DLD1 (cell line): ENCODE measurements around the gene PSMA7.

Source experiments
- in situ Hi-C: cut with HindIII; loops from 2 replicates; pipeline ENCODE4 v1.10.0; 2017; ENCODE audit warnings: low sequenced_read_pairs

Gene PSMA7

DNA sequence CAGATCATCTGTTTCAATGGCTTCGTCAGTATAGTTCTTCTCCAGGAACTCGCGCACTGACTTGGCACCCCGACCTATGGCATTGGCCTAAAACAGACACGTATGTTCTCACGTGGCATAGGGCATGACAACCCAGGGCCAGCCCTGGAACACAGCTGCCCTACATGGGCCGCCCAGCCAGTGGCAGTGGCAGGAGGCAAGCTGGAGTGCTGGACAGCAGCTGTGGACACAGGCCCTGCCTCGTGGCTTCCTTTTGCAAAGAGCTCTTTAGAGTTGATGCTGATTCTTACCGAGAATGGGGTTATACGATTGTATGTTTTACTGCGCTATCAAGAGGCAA is 5.0 kb downstream of the PSMA7 start:
- in situ Hi-C loops: no loop called here

DNA sequence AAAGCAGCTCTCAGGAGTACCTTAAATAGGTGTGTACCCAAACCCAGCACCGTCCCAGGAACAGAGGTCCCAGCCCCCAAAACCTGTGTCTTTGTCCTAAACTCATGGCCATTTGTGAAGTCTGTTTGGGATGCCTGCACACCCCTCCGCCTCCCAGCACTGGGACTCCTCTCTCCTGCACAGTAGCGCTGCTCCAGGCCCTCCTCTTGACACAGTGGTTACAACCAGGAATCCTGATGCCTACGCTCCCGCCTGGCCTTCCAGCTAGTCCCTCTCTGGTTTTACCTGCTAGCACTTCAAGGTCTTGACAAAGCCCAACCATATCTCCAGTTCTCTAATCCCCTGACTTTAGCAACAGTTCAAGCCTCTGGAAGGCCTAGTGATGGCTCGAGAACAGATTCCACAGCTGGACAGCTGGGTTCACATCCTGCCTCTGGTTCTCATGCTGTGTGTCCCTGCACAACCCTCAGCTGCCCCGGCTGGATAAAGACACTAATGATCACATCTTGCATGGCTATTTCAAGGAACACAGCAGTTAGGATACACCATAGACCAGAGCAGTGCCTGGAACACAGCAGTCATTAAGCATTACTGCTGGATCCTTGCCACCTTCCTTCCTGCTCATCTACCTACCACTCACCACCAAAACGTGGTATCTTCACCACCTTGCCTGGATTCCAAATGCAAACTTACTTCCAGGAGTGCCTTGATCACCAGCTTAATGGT is 5.6 kb downstream of the PSMA7 start:
- in situ Hi-C loops: no loop called here

DNA sequence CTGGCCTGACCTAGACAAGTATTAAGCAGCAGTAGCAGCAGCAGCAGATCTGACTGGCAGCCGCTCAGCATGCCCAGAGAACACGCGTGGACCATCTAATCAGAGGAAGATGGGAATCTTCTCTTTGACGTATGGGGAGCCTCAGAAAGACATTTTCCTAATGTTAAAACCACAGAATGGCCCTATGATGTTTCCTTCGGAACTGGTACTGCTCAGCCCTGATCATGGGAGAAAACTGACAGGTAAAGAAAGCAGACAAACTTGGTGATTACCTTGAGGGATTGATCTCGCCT is 6.2 kb downstream of the PSMA7 start:
- in situ Hi-C loops: no loop called here

DNA sequence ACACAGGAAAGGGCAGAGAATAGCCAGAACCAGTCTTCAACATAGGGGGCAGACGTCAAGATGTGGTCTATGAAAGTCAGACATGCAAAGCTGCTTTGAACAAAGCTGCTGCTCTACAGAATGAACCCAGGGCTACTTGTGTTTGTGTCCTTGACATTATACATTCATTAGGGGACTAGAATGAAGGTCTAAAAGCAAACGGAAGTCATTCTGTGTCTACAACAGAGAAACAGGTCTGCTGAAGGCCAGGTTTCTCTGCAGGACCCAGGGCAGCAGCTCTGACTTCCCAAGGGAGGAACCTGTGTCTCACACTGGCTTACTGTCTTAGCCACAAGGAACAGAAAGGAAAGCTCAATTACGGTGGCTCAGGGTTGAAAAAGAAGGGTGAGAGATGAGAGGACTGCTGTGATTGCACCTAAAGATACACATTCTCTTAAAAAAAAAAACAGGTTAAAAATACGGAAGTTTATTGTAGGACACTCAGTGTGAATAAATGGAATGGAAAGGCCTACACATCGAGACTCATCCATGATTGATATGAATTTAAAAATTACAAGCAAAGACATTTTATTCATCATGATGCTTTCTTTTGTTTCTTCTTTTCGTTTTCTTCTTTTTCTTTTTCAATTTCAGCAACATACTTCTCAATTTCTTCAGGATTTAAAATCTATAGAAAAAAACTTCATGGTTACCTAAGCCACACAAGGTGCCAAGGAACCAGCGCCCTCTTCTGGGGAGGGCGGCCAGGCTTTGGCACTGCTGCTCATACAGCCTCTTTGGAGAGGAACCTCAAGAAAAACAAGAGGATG is 6.7 kb downstream of the PSMA7 start:
- in situ Hi-C loops: no loop called here

- in situ Hi-C loops: no loop called here
These were observed 7.5 kb downstream of the PSMA7 start for GRCh38 chr20:62135573-62136266.

DNA sequence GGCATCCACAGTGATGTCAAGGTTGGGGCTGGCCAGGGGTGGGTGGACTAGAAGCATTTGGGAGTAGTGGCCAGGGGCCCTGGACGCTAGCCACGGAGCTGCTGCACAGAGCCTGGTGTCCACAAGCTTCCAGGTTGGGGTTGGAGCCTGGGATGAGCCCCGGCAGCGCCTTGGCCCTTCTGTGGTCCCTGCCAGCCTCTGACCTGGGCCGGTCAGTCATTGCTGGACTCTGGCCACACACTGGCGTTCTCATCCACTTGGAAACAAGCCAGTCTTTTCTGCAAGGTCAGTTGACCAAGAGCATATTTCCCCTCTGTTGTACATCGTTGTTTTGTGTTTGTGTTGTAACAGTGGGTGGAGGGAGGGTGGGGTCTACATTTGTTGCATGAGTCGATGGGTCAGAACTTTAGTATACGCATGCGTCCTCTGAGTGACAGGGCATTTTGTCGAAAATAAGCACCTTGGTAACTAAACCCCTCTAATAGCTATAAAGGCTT is 8.4 kb downstream of the PSMA7 start:
- in situ Hi-C loops: no loop called here

DNA sequence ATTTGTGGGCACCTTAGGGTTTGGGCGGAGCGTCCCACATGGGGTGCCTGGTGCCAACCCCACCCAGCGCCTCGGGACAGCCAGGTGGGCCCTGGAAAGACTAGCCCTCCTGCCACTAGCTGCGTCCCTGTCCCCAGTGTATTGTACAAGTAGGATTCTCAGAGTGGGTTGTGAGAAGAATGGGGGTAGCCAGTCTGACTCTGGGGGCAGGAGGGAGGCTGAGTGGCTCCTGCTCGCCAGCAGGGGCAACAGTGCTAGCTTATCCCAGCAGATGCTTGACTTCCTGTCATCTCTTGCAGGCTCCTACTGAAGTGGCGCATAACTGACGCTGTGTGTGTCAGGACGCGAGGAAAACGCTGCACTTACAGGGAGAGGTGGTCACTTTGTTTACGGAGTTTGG is 9.3 kb downstream of the PSMA7 start:
- in situ Hi-C loops: no loop called here

GRCh38 chr20:62133051-62133845 is 9.9 kb downstream of the PSMA7 start:
- in situ Hi-C loops: no loop called here

DNA sequence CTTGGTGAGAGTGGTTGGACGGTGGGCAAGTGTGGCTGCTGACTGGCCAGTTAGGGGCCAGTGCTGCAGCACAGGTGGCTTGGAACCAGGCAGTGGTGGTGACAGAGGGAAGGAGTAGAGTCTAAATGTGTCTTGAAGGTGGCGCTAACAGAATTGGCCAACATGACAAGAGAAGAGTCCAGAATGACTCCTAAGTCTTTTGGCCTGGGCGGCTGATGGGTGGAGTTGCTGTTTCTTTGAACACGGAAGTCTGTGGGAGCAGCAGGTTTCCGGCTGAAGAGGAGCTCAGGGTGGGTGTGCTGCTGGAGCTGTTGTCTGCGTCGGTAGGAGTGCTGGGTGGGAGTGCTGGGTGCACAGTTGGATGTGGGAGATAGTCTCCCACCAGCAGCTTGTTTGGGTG is 10.8 kb downstream of the PSMA7 start:
- in situ Hi-C loops: no loop called here

DNA sequence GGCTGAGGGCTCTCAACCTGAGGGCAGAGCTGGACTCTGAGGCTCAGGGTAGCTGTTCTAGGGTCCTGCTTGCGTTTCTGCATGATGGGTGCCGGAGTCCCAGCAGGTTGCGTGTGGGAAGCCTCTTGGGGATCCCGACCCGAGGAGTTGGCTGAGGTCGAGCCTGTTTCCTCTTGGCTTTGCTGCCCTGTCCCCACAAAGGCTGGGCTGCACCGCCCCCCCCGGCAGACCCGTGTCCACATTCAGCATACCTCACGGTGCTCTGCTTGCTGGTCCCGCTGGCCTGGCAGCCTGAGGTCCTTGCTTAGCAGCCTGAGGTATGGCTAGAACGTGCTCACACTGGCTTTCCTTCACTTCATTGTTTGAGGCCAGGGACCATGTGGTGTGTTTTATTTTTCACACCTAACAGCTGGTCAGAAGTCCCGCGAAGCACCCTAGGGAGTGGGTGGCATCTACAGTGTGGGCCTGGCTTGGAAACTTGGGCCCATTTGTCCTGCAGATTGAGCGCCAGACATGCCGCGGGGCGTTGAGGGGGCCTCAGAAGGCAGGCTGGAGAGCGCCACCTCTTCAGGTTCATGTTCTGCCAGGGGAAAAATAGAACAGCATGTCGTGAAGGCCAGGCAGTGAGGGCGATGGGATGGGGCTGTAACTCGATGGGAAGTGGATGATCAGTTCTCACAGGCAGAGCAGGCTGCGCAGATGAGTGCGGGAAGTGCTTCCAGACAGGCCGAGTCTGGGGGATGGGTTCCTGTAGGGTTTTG is 11.5 kb downstream of the PSMA7 start:
- in situ Hi-C loops: no loop called here

GRCh38 chr20:62129731-62130531 is 13.3 kb downstream of the PSMA7 start:
- in situ Hi-C loops: no loop called here

- in situ Hi-C loops: no loop called here
These were observed 14.7 kb downstream of the PSMA7 start for GRCh38 chr20:62128502-62128901.

DNA sequence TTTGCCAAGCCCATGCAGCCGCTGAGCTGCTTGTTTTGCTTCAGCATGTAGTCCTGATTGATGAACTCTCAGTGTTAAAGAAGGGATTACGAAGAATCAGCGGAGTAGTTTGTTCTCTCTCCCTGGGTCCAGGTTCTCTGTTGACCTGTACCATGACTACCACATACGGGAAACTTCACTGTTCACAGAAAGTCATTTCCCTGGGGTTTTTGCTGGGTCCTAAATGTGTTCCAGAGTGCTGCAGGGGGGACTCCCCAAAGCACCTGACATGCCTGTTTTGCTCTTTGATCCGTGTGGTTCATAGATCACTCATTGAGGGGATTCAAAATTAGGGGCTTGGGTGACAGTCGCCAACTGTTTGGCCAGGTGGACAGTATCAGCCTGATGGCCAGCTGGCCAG is 15.4 kb downstream of the PSMA7 start:
- in situ Hi-C loops: no loop called here

- in situ Hi-C loops: no loop called here
These were observed 17.1 kb downstream of the PSMA7 start for GRCh38 chr20:62126141-62126540.

GRCh38 chr20:62123450-62124118 is 19.6 kb downstream of the PSMA7 start:
- in situ Hi-C loops: no loop called here

DNA sequence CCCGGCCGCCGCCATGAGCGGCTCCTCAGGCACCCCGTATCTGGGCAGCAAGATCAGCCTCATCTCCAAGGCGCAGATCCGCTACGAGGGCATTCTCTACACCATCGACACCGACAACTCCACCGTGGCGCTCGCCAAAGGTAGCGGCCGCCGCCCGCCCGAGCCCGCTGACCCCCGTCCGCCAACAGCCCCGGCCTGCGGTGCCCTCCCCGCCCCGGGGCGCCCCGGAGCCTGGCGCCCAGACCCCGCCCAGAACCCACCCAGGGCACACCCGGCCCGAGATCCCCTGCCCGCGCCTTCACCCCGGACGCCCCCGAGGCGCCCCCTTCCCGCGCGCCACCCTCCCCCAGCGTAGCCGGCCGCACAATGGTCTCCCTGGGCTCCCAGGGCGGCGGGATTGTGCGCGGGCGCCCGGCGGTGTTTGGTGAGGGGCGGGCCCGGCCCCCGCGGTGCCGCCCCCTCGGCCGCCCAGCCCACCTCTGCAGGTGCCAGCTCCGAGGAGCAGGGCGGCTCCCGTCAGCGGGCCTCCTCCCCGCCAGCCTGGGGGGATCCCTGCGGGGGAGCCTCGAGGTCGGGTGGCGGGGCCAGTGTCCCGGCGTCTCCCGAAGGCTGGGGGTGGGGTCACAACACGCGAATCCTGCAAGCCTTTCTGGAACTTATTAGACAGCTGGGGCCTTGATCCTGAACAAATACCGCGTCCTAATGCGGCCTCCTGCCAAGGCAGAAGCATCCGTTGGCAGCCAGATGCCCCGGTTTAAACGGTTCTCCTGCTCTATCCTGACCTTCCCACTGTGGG is 20.3 kb downstream of the PSMA7 start:
- in situ Hi-C loops: no loop called here

DNA sequence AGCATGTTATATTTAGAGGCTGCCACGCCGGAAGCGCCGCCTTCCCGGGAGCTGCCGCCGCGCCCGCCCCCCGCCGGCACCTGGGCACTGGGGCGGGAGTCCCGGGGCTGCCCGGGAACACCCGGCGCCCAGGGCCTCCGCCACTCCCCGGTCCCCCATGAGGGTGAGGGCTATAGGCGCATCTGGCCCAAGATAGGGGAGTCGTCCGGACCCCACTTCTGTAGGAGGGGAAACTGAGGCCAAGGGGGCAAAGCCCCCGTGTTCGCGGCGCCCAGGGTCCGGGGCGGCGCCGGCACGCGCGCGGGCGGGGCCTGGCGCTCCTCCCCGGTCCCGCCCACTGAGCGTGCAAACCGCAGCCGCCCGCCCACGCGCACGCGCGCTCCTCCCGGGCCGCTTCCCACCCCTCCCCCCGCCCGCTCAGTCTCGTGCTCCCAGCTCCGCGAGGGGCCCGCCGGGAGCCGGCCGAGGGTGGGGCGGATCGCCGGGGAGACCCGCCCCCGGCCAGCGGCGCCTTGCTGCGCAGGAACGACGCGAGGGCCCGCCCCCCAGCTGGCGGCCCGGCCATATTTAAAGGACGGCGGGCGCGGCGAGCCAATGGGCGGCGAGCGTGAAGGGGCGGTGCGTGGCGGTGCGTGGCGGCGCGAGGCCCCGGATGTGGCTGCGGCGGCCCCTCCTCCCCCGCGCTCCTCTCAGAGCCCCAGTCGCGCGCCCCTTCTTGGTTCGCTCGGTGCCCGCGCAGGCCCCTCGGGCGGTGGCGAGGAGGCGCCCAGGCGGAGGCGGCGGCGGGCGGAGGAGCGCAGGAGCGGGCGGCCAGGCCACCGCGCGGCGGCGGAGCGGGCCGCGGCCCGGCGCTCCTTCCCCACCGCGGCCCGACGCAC is 21.2 kb downstream of the PSMA7 start, which contains the start of gene LSM14B:
LSM14B (plus strand) TSS at position 700 of the 878 bp plus-strand sequence. CDS start 192 bp downstream, outside the sequence.
- in situ Hi-C loops: no loop called here
